ENCODE results near the gene NMT1.
"Not testable (repeated sequence)": the region's sequence is repeated elsewhere in the genome, so short reads cannot be mapped to it uniquely, and the experiment has no call there.

NMT1 gene

GRCh38 chr17:45123930-45124796 lies 63.0 kb downstream of the NMT1 start:
- no peak for DNase-seq

DNA sequence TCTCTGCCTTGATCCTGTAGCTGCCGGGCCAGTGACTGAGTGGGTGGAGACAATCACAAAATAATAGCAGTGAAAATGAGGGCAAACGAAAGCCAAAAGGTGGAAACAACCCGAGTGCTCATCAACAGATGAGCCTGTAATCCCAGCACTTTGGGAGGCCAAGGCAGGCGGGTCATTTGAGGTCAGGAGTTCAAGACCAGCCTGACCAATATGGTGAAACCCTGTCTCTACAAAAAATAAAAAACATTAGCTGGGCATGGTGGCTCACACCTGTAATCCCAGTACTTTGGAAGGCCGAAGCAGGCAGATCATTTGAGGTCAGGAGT lies 63.6 kb downstream of the NMT1 start:
- not testable (repeated sequence) for DNase-seq

GRCh38 chr17:45125509-45125908 lies 64.4 kb downstream of the NMT1 start:
- no peak for DNase-seq

GRCh38 chr17:45127207-45127547 lies 66.1 kb downstream of the NMT1 start:
- DNase-seq: no peak

DNA sequence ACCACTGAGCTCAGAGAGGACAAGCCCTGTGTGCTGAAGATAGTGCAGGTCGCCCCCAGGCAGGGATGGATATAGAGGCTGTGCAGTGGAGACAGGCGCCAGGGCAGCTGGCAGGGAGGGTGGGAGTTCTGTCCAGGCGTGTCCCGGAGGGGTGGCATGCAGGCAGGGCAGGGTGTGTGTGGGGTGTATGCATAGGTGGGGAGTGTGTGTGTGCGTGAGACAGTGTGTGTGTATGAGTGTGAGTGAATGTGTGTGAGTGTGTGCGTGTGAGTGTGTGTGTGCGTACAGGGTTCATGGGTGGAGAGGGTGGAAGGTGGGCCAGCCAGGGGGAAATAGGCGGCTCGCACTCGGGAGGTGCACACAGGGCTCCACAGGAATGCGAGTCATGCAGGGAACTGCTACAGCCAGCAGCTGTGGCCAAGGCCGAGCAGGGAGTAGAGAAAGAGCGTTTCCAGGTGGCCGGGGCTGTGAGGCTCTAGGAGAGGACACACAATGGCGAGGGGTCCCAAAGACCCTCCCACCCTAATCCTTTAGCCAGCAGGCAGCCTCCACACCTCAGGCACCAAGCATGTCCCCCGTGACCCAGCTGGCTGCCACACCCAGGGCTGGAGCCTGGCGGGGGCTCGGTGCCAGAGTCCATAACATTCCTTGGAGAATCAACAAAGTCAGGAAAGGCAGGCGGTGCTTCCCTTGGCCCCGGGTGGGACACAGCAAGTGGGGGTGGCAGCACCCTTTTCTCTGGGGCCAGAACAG lies 66.6 kb downstream of the NMT1 start:
- DNase-seq: no peak

- DNase-seq: no peak
Measured at GRCh38 chr17:45128331-45128730, 67.2 kb downstream of the NMT1 start.

- no peak for DNase-seq
Measured at GRCh38 chr17:45128989-45129388, 67.9 kb downstream of the NMT1 start.

- DNase-seq: no peak
Measured at GRCh38 chr17:45129426-45129939, 68.4 kb downstream of the NMT1 start.

DNA sequence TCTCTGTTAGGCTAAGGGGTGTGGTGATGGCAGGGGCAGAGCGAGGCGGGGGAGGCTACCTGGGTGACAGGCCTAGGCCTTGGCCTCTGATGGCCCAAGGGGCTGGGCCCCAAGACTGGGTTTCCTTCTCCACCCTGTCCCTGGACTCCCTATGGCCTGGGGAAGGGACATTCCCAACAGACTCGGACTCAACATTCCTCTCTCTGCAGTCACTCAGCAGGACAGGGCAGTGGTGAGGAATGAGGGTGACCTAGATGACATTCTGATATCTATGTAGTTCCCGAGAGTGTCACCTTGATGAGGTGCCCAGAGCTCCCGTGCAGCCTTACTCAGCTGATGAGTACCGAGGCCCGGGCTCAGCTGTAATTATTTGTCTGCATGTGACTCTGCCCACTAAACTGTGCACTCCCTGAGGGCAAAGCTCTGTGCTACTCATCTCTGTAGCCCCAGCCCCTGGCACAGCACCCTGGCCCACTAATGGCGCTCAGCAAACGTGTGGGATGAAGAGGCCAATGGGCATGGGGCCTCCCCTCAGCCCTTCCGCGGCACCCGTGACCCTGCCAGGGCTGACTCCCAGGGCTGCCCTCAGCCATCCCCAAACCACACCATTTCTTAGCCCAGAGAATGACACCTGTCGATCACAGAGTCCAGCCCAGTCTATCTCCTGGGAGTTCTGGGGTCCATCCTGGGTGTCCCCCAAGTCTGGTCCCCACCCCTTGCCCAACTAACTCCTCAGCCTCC lies 69.0 kb downstream of the NMT1 start:
- no peak for DNase-seq

GRCh38 chr17:45130681-45131615 lies 69.8 kb downstream of the NMT1 start:
- DNase-seq: no peak

- no peak for DNase-seq
Measured at GRCh38 chr17:45131616-45132319, 70.7 kb downstream of the NMT1 start.

GRCh38 chr17:45132320-45132571 lies 71.1 kb downstream of the NMT1 start, which contains the start of gene PLCD3:
PLCD3 (minus strand) TSS chr17:45132515; CDS start chr17:45132410, 105 bp downstream.
- DNase-seq: no peak

DNA sequence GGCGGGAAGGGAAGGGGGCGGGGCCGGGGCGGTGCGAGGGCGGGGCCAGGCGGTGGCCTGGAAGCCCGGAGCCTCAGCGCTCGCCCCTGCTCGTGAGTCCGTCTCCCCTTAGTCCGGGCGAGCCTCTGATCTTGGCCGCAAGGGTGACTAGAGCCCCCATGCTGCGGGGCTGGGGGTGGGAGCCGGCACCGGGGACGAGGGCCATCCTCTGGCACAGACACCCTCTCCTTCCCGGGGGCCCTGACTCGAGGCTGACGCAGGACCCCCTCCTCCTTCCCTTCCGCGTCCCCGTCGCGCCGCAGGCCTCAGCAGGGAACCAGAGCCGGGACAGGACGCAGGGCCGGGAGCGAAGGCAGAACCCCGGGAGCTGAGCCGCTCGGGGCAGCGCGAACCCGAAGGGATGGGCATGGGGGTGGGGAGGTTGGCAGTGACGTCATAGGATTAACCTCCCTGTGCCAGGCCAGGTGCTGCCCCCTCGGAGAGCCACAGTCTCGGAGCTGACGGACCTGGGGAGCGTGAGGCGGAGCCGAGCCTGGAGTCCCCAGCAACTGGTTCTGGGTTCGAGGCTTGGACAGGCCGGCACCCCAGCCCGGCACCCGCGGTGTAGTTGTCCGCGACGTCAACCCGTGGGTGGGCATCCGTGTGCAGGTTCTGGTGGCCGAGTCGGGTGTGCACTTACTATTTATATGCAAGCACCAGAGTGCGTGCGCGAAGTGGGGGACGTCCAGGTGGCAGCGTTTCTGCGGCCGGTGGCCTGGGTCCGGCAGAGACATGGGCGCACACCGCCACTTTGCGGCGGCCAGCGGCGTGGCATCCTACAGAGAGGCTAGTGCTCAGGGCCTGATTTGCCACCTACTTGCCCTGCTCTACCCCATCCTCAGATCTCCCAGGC lies 71.7 kb downstream of the NMT1 start:
- DNase-seq: peak; percentile 26

DNA sequence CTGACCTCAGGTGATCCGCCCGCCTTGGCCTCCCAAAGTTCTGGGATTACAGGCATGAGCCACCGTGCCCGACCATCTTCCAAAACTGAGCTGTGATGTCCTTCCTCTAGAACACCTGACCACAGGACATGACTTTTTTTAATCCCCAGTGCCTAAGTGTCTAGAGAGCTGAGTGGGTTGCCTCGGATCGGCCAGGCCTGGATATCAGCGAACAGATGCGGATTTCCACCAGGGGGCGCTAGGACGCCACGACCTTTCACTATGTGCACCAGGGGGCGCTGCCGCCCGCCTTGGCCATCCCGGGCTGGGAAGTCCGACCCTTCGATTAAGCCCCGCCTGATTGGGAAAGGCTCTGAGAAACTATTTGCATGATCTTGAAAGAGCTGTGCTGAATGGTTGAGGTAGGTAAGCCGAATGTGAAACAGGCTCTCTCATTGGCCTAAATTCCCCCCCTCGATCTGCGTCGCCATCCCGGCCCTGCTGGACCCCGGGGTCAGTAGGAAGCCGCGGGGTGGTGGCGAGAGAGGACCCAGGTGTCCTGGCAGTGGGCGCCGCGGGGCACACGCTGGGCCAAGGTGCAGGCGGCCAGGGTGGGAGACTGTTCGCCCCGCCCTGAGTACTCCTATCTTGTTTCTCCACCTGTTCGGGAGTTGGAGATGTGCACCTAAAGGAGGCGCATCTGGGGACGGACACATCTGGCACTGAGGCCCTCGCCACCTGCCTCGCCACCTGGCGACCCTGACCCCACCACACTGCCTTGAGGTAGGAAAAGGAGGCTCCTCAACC lies 74.3 kb downstream of the NMT1 start, which contains the start of gene ACBD4:
Gene ACBD4 (plus strand): TSS at position 496 of the 786 bp plus-strand sequence. CDS start 458 bp downstream, outside the sequence.
- peak; percentile 93 for DNase-seq

DNA sequence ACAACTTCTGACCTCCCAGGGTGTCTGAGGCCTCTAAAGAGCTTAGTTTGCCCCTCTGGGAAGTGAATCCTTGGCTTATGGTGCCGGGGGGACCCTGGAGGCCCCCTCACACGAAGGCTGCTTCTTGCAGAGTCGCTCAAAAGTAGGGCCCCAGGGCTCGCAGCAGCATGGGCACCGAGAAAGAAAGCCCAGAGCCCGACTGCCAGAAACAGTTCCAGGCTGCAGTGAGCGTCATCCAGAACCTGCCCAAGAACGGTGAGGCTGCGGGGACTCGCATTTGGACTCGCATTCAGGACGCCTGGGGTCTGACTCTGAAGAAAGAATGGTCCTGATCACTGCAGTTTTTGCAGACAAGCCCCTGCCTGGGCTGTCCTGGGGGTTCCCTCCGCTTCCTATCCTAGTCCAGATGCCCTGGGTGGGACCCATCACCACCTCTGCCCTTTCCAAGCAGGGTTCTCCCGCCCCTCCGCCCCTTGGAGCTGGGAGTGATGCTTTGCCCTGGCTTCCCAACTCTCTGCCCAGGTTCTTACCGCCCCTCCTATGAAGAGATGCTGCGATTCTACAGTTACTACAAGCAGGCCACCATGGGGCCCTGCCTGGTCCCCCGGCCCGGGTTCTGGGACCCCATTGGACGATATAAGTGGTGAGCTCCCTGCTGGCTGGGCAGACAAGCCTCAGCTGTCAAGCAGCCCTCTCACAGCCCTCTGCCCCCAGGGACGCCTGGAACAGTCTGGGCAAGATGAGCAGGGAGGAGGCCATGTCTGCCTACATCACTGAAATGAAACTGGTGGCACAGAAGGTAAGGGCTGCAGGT lies 75.1 kb downstream of the NMT1 start:
- DNase-seq: no peak

- DNase-seq: no peak
Measured at GRCh38 chr17:45136846-45137560, 75.9 kb downstream of the NMT1 start.

- no peak for DNase-seq
Measured at GRCh38 chr17:45137561-45138305, 76.6 kb downstream of the NMT1 start.
